ENCODE data around the gene SENP3.
"Not testable (repeated sequence)": the region's sequence is repeated elsewhere in the genome, so short reads cannot be mapped to it uniquely, and the experiment has no call there.

SENP3 gene

DNA sequence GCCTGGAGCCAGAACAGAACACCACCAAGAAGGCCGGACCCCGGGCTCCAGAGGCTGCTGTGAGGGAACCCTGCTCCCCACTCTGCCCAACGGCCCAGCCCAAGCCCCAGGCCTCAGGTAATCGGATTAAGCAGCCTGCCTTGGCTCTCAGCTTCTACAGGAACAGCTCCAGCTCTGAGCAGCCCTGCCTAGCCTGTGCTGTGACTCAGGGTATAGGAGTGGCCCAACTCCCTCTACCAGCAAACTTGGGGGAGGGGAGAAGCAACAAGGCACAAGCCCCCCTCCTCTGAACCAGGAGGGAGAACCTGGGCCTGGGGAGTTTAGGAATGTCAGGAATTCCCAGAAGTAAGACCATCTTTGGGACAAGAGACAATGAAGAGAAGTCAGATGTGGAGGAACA lies 29.0 kb downstream of the SENP3 start:
- H3K4me3 ChIP-seq (replicated peaks; ENCODE audit: low read depth, low read length): no peak overlapping the region
- TF ChIP-seq, protein P1, sequence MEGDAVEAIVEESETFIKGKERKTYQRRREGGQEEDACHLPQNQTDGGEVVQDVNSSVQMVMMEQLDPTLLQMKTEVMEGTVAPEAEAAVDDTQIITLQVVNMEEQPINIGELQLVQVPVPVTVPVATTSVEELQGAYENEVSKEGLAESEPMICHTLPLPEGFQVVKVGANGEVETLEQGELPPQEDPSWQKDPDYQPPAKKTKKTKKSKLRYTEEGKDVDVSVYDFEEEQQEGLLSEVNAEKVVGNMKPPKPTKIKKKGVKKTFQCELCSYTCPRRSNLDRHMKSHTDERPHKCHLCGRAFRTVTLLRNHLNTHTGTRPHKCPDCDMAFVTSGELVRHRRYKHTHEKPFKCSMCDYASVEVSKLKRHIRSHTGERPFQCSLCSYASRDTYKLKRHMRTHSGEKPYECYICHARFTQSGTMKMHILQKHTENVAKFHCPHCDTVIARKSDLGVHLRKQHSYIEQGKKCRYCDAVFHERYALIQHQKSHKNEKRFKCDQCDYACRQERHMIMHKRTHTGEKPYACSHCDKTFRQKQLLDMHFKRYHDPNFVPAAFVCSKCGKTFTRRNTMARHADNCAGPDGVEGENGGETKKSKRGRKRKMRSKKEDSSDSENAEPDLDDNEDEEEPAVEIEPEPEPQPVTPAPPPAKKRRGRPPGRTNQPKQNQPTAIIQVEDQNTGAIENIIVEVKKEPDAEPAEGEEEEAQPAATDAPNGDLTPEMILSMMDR (IDR thresholded peaks at IDR 0.05; ENCODE audit: insufficient read depth, low read length, poor library complexity, severe bottlenecking): no peak
- no peaks in the 10 kb centered on the region for H3K27me3 ChIP-seq (replicated peaks; ENCODE audit: control insufficient read depth, insufficient read depth, low read length)
- DNase-seq (ENCODE audit: extremely low read depth, insufficient read length): no peak
- H3K36me3 ChIP-seq (ENCODE audit: control insufficient read depth, insufficient read depth, low read length): peaks cover 40% of the 10 kb centered on the region

DNA sequence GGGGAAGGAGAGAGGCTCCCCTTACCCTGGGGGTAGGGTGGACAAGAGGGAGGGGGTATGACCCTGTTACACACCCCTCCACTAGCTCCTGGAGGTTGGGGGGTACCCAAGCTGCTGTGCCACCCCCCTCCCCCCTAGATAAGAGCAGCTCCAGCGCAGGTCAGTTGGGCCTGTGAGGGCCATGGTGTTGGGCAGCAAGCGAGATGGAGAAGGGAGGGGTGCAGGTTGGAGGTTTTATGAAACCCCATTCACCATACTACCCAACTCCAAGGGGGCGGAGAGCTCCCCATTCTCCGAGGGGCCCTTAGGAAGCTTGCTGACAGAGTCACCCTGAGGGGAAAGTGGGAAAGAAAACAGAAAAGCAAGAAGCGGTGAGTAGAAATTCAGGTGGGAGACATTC lies 29.9 kb downstream of the SENP3 start:
- H3K4me3 ChIP-seq (replicated peaks; ENCODE audit: low read depth, low read length): no peak overlapping the region
- TF ChIP-seq, protein P1 (IDR thresholded peaks at IDR 0.05; ENCODE audit: insufficient read depth, low read length, poor library complexity, severe bottlenecking): no peak
- H3K36me3 ChIP-seq (ENCODE audit: control insufficient read depth, insufficient read depth, low read length): peaks cover 41% of the 10 kb centered on the region

DNA sequence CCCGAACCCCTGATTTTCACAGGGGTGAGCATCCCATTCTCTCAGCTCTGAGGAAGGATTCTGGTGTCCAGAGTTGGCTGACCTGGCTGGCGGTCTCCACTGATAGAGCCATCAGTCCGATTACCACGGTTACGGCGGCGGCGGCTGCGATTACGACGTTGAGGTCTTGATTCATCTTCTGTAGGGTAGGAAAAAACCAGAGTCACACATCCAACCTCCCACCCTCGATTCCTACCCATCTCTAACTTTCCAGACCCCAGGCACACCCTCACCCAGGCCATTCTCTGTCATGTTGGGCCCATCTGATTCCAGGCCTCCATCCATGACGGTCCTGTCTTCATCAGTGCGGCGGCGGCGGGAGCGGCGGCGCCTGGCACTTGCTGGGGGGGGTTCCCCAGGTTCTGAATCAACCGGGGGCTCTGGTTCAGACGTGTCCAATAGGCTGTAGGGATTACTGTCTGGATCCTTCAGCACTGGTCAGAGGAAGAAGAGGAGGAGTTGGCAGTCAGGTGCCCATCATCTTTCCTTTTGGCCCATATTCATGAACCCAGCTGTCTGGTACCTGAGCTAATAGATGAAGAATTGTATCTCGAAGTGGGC lies 30.8 kb downstream of the SENP3 start:
- H3K4me3 ChIP-seq (replicated peaks; ENCODE audit: low read depth, low read length): no peak overlapping the region

More for the DNA sequence above, 29.9 kb downstream of the SENP3 start:
- no peaks in the 10 kb centered on the region for H3K27me3 ChIP-seq (replicated peaks; ENCODE audit: control insufficient read depth, insufficient read depth, low read length)
- DNase-seq (ENCODE audit: extremely low read depth, insufficient read length): no peak

DNA sequence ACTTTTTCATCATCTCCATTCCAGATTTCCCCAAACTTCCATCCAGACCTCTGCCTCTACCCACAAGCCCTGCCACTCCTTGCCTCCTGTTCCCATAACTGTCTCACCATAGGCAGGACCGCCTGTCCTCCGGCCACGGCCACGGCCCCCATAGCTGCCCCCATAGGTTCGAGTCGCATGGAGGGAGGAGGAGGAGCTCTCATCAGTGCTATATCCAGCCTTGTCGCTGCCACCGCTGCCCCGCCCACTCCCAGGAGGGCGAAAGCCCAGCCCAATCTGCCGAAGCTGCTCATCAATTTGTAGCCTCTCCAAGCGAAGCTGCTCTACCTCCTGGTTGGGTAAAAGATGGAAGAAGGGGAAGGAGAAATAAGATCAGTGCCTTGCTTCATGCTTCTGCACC lies 31.6 kb downstream of the SENP3 start:
- no peak overlapping the region for H3K4me3 ChIP-seq (replicated peaks; ENCODE audit: low read depth, low read length)
- no peaks in the 10 kb centered on the region for H3K27me3 ChIP-seq (replicated peaks; ENCODE audit: control insufficient read depth, insufficient read depth, low read length)
- H3K36me3 ChIP-seq (ENCODE audit: control insufficient read depth, insufficient read depth, low read length): peaks cover 36% of the 10 kb centered on the region
- no peak for DNase-seq (ENCODE audit: extremely low read depth, insufficient read length)
- TF ChIP-seq, protein P1 (IDR thresholded peaks at IDR 0.05; ENCODE audit: insufficient read depth, low read length, poor library complexity, severe bottlenecking): no peak

More for the DNA sequence above, 30.8 kb downstream of the SENP3 start:
- H3K27me3 ChIP-seq (replicated peaks; ENCODE audit: control insufficient read depth, insufficient read depth, low read length): no peaks in the 10 kb centered on the region
- DNase-seq (ENCODE audit: extremely low read depth, insufficient read length): no peak
- TF ChIP-seq, protein P1 (IDR thresholded peaks at IDR 0.05; ENCODE audit: insufficient read depth, low read length, poor library complexity, severe bottlenecking): no peak
- peaks cover 38% of the 10 kb centered on the region for H3K36me3 ChIP-seq (ENCODE audit: control insufficient read depth, insufficient read depth, low read length)

DNA sequence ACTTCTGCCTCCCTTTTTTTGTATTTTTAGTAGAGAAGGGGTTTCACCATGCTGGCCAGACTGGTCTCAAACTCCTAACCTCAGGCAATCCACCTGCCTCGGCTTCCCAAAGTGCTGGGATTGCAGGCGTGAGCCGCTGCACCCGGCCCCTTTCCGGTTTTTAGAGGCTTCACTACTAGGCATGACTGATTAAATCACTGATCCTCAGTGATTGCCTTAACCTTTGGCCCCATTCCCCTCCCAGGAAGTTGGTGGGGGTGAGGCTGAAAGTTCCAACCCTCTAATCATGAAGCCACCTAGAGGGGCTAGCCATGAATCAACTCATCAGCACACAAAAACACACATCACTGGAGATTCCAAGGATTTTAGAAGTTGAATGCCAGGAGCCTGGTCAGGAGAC lies 35.8 kb downstream of the SENP3 start:
- not testable (repeated sequence) for DNase-seq (ENCODE audit: extremely low read depth, insufficient read length); H3K27me3 ChIP-seq (replicated peaks; ENCODE audit: control insufficient read depth, insufficient read depth, low read length); H3K4me3 ChIP-seq (replicated peaks; ENCODE audit: low read depth, low read length)
- peaks cover 27% of the 10 kb centered on the region for H3K36me3 ChIP-seq (ENCODE audit: control insufficient read depth, insufficient read depth, low read length)

DNA sequence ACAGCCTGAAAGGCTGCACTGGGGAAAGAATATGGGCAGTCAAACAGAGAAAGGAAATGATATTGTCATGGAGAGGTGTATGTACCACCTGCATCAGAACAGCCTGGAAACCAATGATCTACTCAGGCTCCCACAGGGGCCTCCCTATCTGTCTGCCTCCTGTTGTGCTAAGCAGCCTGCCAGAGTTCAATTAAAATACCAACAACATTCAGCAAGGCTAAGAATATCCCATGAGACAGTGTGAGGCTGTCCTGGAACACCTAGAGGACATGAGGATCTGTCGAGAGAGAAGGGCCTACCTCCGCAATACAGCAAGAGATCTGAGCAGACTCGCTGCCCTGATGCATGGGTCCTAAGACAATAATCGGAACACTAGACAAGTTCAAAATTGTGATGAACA lies 44.6 kb downstream of the SENP3 start:
- no peaks in the 10 kb centered on the region for H3K27me3 ChIP-seq (replicated peaks; ENCODE audit: control insufficient read depth, insufficient read depth, low read length)
- H3K36me3 ChIP-seq (ENCODE audit: control insufficient read depth, insufficient read depth, low read length): peaks cover 20% of the 10 kb centered on the region
- TF ChIP-seq, protein P1 (IDR thresholded peaks at IDR 0.05; ENCODE audit: insufficient read depth, low read length, poor library complexity, severe bottlenecking): no peak
- H3K4me3 ChIP-seq (replicated peaks; ENCODE audit: low read depth, low read length): no peak overlapping the region
- no peak for DNase-seq (ENCODE audit: extremely low read depth, insufficient read length)
